ENCODE data around the gene MAPK4.
"Not testable (repeated sequence)": the region's sequence is repeated elsewhere in the genome, so short reads cannot be mapped to it uniquely, and the experiment has no call there.

Gene MAPK4

GRCh38 chr18:50775207-50775606 is 215.3 kb downstream of the MAPK4 start:
- H3K4me3 ChIP-seq (ENCODE audit: low read length), result no peak overlapping the region
- no peaks in the 10 kb centered on the region for H3K27me3 ChIP-seq (ENCODE audit: control insufficient read depth, insufficient read depth, low read length)
- no peak overlapping the region for H3K9ac ChIP-seq (ENCODE audit: low read length)
- no peaks in the 10 kb centered on the region for H3K4me1 ChIP-seq (ENCODE audit: control insufficient read depth, insufficient read depth, low read length)
- H3K36me3 ChIP-seq (ENCODE audit: control insufficient read depth, insufficient read depth, low read length), result no peaks in the 10 kb centered on the region
- H3K9me3 ChIP-seq (ENCODE audit: control insufficient read depth, low read length), result no peaks in the 10 kb centered on the region

GRCh38 chr18:50775726-50776125 is 215.8 kb downstream of the MAPK4 start:
- Histone ChIP-seq H3K9me3 (ENCODE audit: control insufficient read depth, low read length) (no peaks in the 10 kb centered on the region), H3K9ac (ENCODE audit: low read length) (no peak overlapping the region), H3K4me1 (ENCODE audit: control insufficient read depth, insufficient read depth, low read length) (no peaks in the 10 kb centered on the region), H3K36me3 (ENCODE audit: control insufficient read depth, insufficient read depth, low read length) (no peaks in the 10 kb centered on the region), H3K4me3 (ENCODE audit: low read length) (no peak overlapping the region), H3K27me3 (ENCODE audit: control insufficient read depth, insufficient read depth, low read length) (no peaks in the 10 kb centered on the region)

- H3K4me3 ChIP-seq (ENCODE audit: low read length), result no peak overlapping the region
- no peaks in the 10 kb centered on the region for H3K4me1 ChIP-seq (ENCODE audit: control insufficient read depth, insufficient read depth, low read length)
- no peak overlapping the region for H3K9ac ChIP-seq (ENCODE audit: low read length)
- no peaks in the 10 kb centered on the region for H3K9me3 ChIP-seq (ENCODE audit: control insufficient read depth, low read length)
- H3K36me3 ChIP-seq (ENCODE audit: control insufficient read depth, insufficient read depth, low read length), result no peaks in the 10 kb centered on the region
- no peaks in the 10 kb centered on the region for H3K27me3 ChIP-seq (ENCODE audit: control insufficient read depth, insufficient read depth, low read length)
Observed at GRCh38 chr18:50776383-50776782, 216.5 kb downstream of the MAPK4 start.

- not testable (repeated sequence) for H3K4me1 ChIP-seq (ENCODE audit: control insufficient read depth, insufficient read depth, low read length); H3K27me3 ChIP-seq (ENCODE audit: control insufficient read depth, insufficient read depth, low read length); H3K36me3 ChIP-seq (ENCODE audit: control insufficient read depth, insufficient read depth, low read length); H3K4me3 ChIP-seq (ENCODE audit: low read length); H3K9me3 ChIP-seq (ENCODE audit: control insufficient read depth, low read length); H3K9ac ChIP-seq (ENCODE audit: low read length)
Observed at GRCh38 chr18:50779021-50779420, 219.1 kb downstream of the MAPK4 start.

All from mucosa of stomach (tissue), 1 donor.